Measurements from ENCODE around the gene CALB2. TPM values are rescaled to one million over a fixed set of nuclear protein-coding genes. Genes with fewer than 3 reads are reported as not detected.

The CALB2 gene
- total and polyA plus RNA-seq, 2 of the 4 experiments (the other 2 are of a cell fraction), result 0.18 to 0.32 TPM

DNA sequence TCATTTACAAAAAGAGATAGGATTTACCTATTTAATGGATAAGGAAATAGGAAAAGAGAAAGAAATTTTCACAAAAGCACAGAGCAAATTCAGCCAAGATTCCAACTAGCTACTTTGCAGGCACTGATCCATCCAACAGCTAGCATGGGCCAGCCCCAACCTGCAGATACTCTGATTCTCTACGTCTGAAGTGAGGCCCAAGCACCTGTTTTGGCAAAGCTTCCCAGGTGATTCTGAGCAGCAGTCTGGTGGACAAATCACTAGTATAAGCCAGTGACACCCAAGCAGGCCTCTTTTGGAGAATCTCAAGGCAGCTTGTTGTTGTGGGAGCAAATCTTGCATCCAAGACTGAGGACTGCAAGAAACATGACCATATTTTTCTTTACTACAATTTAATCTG, 20.9 kb upstream of the CALB2 start:
- H3K9me3 ChIP-seq (ENCODE audit: control insufficient read depth, insufficient read depth, low read length), result no peaks in the 10 kb centered on the region
- no peak overlapping the region for H4K91ac ChIP-seq (ENCODE audit: insufficient read depth, low read depth, low read length)
- H3K79me1 ChIP-seq (ENCODE audit: low read depth in 1 of 2, low read length in 2 of 2), result no peaks in the 10 kb centered on the region
- no peak overlapping the region for H2AFZ ChIP-seq (replicated peaks; ENCODE audit: low read length, poor library complexity)
- no peak overlapping the region for H3K4me3 ChIP-seq (ENCODE audit: insufficient read depth, low read depth, low read length)
- H3K36me3 ChIP-seq (ENCODE audit: control insufficient read depth, insufficient read depth, low read length), result no peaks in the 10 kb centered on the region
- H2BK5ac ChIP-seq (ENCODE audit: low read depth, low read length, poor library complexity, severe bottlenecking), result no peak overlapping the region
- H3K4ac ChIP-seq (ENCODE audit: low read depth, low read length), result no peak overlapping the region
- no peak overlapping the region for H2BK120ac ChIP-seq (ENCODE audit: low read depth, low read length)
- H3K18ac ChIP-seq (ENCODE audit: low read depth, low read length), result no peak overlapping the region
- BruUV-seq (replicated peaks), result no TSS peak
- ATAC-seq (ENCODE audit: low read depth) (no peak), DNase-seq (no peak)
- H3K27me3 ChIP-seq (ENCODE audit: control insufficient read depth, insufficient read depth, low read length), result no peaks in the 10 kb centered on the region
- in situ Hi-C loops (cut with MboI; ENCODE audit: low sequenced_read_pairs) (no loop called here), dilution Hi-C loops (cut with HindIII; ENCODE audit: low sequenced_read_pairs, unreplicated experiment) (no loop called here), intact Hi-C loops (cut with micrococcal nuclease) (no loop called here)
- no peaks in the 10 kb centered on the region for H4K20me1 ChIP-seq (ENCODE audit: insufficient read depth, low read length)
- no peak overlapping the region for H3K9ac ChIP-seq (ENCODE audit: low read depth, low read length)
- no CpG with 5 or more reads among the region's 1 CpG for WGBS, 2 experiments (ENCODE audit: extremely low coverage in 2 of 2, insufficient read length in 1 of 2)
- H4K5ac ChIP-seq (ENCODE audit: low read depth, low read length), result no peak overlapping the region
- H3K4me1 ChIP-seq (ENCODE audit: control insufficient read depth, insufficient read depth, low read length), result no peaks in the 10 kb centered on the region
- H3K4me2 ChIP-seq (ENCODE audit: low read depth, low read length), result no peak overlapping the region
- CTCF ChIA-PET, result no interaction called here
- H2BK15ac ChIP-seq (ENCODE audit: low read depth, low read length), result no peak overlapping the region
- TF ChIP-seq RFX5 (IDR thresholded peaks at IDR 0.05; ENCODE audit: low read depth, low read length), result no peak
- TF ChIP-seq BHLHE40 (IDR thresholded peaks at IDR 0.05; ENCODE audit: low read depth, low read length), result no peak
- TF ChIP-seq, protein P1, sequence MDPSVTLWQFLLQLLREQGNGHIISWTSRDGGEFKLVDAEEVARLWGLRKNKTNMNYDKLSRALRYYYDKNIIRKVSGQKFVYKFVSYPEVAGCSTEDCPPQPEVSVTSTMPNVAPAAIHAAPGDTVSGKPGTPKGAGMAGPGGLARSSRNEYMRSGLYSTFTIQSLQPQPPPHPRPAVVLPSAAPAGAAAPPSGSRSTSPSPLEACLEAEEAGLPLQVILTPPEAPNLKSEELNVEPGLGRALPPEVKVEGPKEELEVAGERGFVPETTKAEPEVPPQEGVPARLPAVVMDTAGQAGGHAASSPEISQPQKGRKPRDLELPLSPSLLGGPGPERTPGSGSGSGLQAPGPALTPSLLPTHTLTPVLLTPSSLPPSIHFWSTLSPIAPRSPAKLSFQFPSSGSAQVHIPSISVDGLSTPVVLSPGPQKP (IDR thresholded peaks at IDR 0.05; ENCODE audit: borderline replicate concordance, low read depth, low read length), result no peak
- no peak for TF ChIP-seq RAD21 (IDR thresholded peaks at IDR 0.05; ENCODE audit: low read length)
- no peak for TF ChIP-seq CEBPB (IDR thresholded peaks at IDR 0.05; ENCODE audit: low read depth, low read length)
- TF ChIP-seq MAZ (IDR thresholded peaks at IDR 0.05; ENCODE audit: borderline replicate concordance, low read depth, low read length), result no peak
- TF ChIP-seq, protein P2, sequence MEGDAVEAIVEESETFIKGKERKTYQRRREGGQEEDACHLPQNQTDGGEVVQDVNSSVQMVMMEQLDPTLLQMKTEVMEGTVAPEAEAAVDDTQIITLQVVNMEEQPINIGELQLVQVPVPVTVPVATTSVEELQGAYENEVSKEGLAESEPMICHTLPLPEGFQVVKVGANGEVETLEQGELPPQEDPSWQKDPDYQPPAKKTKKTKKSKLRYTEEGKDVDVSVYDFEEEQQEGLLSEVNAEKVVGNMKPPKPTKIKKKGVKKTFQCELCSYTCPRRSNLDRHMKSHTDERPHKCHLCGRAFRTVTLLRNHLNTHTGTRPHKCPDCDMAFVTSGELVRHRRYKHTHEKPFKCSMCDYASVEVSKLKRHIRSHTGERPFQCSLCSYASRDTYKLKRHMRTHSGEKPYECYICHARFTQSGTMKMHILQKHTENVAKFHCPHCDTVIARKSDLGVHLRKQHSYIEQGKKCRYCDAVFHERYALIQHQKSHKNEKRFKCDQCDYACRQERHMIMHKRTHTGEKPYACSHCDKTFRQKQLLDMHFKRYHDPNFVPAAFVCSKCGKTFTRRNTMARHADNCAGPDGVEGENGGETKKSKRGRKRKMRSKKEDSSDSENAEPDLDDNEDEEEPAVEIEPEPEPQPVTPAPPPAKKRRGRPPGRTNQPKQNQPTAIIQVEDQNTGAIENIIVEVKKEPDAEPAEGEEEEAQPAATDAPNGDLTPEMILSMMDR (conservative IDR thresholded peaks at IDR 0.05; ENCODE audit: low read depth, low read length), result no peak
- TF ChIP-seq, protein P3, sequence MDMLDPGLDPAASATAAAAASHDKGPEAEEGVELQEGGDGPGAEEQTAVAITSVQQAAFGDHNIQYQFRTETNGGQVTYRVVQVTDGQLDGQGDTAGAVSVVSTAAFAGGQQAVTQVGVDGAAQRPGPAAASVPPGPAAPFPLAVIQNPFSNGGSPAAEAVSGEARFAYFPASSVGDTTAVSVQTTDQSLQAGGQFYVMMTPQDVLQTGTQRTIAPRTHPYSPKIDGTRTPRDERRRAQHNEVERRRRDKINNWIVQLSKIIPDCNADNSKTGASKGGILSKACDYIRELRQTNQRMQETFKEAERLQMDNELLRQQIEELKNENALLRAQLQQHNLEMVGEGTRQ (IDR thresholded peaks at IDR 0.05; ENCODE audit: low read depth, low read length), result no peak
- TF ChIP-seq NFE2L2 (IDR thresholded peaks at IDR 0.05; ENCODE audit: low read depth, low read length), result no peak
- TF ChIP-seq SMC3 (IDR thresholded peaks at IDR 0.05; ENCODE audit: low read depth, low read length), result no peak
- TF ChIP-seq POLR2A (IDR thresholded peaks at IDR 0.05; ENCODE audit: low read depth, low read length), result no peak
- no peak for TF ChIP-seq RCOR1 (IDR thresholded peaks at IDR 0.05; ENCODE audit: insufficient replicate concordance, low read length)
- TF ChIP-seq FOS (IDR thresholded peaks at IDR 0.05; ENCODE audit: low read depth, low read length), result no peak
- no peak for TF ChIP-seq MXI1 (IDR thresholded peaks at IDR 0.05; ENCODE audit: borderline replicate concordance, low read depth, low read length)
- no peak for TF ChIP-seq CHD1 (IDR thresholded peaks at IDR 0.05; ENCODE audit: low read depth, low read length)
- no peak for TF ChIP-seq MAFK (IDR thresholded peaks at IDR 0.05; ENCODE audit: low read depth, low read length)
- no peak overlapping the region for H3K27ac ChIP-seq (ENCODE audit: insufficient read depth, low read length)
- POLR2A ChIA-PET (ENCODE audit: unreplicated experiment), result no interaction called here
- no peak overlapping the region for H4K8ac ChIP-seq (ENCODE audit: low read depth in 2 of 2, low read length in 2 of 2)
- H3K9me1 ChIP-seq (ENCODE audit: insufficient read depth, low read length), result no peaks in the 10 kb centered on the region; the same call in 1 of the 2 replicates
- no peak overlapping the region for H2AK9ac ChIP-seq (replicated peaks; ENCODE audit: low read depth, low read length, poor library complexity)
- H2BK20ac ChIP-seq (ENCODE audit: low read depth, low read length), result no peak overlapping the region
- no peak overlapping the region for H3K14ac ChIP-seq (replicated peaks; ENCODE audit: low read depth, low read length)
- no peak overlapping the region for H2AK5ac ChIP-seq (ENCODE audit: low read depth, low read length)
- H3K23ac ChIP-seq (ENCODE audit: low read depth, low read length), result no peak overlapping the region
- no peak overlapping the region for H3K56ac ChIP-seq (ENCODE audit: extremely low read depth, insufficient read depth, low read length)
